GDM1 (cell line): ENCODE data around the gene FNBP1.
A peak's percentile ranks its signal among the peaks of the same experiment; 100 is the strongest.

Source experiments
- DNase-seq: peaks from one replicate; lab custom pipeline; 2025; lab: John Stamatoyannopoulos, UW

The FNBP1 gene

GRCh38 chr9:129875181-129875611 lies 167.8 kb downstream of the FNBP1 start:
- no peak for DNase-seq

- DNase-seq, result no peak
Measured at GRCh38 chr9:129874261-129875101, 168.5 kb downstream of the FNBP1 start.

GRCh38 chr9:129873563-129874190 lies 169.3 kb downstream of the FNBP1 start:
- no peak for DNase-seq

- DNase-seq, result no peak
Measured at GRCh38 chr9:129871046-129871445, 171.9 kb downstream of the FNBP1 start.

- DNase-seq, result no peak
Measured at GRCh38 chr9:129869585-129870501, 173.1 kb downstream of the FNBP1 start.

- DNase-seq, result no peak
Measured at GRCh38 chr9:129868872-129869486, 174.0 kb downstream of the FNBP1 start.

- DNase-seq, result no peak
Measured at GRCh38 chr9:129868023-129868871, 174.7 kb downstream of the FNBP1 start.

- no peak for DNase-seq
Measured at GRCh38 chr9:129867136-129868022, 175.6 kb downstream of the FNBP1 start.

GRCh38 chr9:129866394-129867135 lies 176.4 kb downstream of the FNBP1 start:
- no peak for DNase-seq

GRCh38 chr9:129865668-129866320 lies 177.2 kb downstream of the FNBP1 start:
- DNase-seq, result no peak

- DNase-seq, result no peak
Measured at GRCh38 chr9:129864991-129865647, 177.9 kb downstream of the FNBP1 start.

- DNase-seq, result peak; percentile 99
Measured at GRCh38 chr9:129863059-129863690, 179.8 kb downstream of the FNBP1 start.

GRCh38 chr9:129861447-129861827 lies 181.6 kb downstream of the FNBP1 start:
- no peak for DNase-seq

GRCh38 chr9:129860653-129861446 lies 182.1 kb downstream of the FNBP1 start:
- no peak for DNase-seq

- DNase-seq, result no peak
Measured at GRCh38 chr9:129858167-129858962, 184.6 kb downstream of the FNBP1 start.

GRCh38 chr9:129857207-129857606 lies 185.8 kb downstream of the FNBP1 start:
- no peak for DNase-seq
